Rectal smooth muscle tissue (tissue), 1 donor: ENCODE results near the gene TNFRSF17.

Source experiments
- H3K27ac ChIP-seq: one replicate; pipeline ENCODE4 v1.7.0; 2013; ENCODE audit warnings: low read depth, low read length, inconsistent platforms
- H3K27me3 ChIP-seq: one replicate; pipeline ENCODE4 v1.7.0; 2013; ENCODE audit warnings: low read length; ENCODE audit not compliant: control insufficient read depth, insufficient read depth
- H3K36me3 ChIP-seq: one replicate; pipeline ENCODE4 v1.7.0; 2013; ENCODE audit warnings: low read length; ENCODE audit not compliant: control insufficient read depth, insufficient read depth
- H3K4me1 ChIP-seq: one replicate; pipeline ENCODE4 v1.7.0; 2013; ENCODE audit warnings: low read length; ENCODE audit not compliant: control insufficient read depth, insufficient read depth
- H3K4me3 ChIP-seq: one replicate; pipeline ENCODE4 v1.7.0; 2013; ENCODE audit warnings: low read length
- H3K9ac ChIP-seq: one replicate; pipeline ENCODE4 v1.7.0; 2013; ENCODE audit warnings: low read length

Gene TNFRSF17

GRCh38 chr16:11977376-11978041, 12.5 kb downstream of the TNFRSF17 start:
- H3K27me3 ChIP-seq = no peaks in the 10 kb centered on the region
- H3K4me3 ChIP-seq = peak overlapping the region; percentile 98
- H3K27ac ChIP-seq = peak overlapping the region; percentile 48
- H3K36me3 ChIP-seq = no peaks in the 10 kb centered on the region
- H3K4me1 ChIP-seq = peaks cover 9% of the 10 kb centered on the region
- H3K9ac ChIP-seq = peak overlapping the region; percentile 78

- Histone ChIP-seq H3K9ac (peak overlapping the region; percentile 21), H3K27me3 (no peaks in the 10 kb centered on the region), H3K27ac (peak overlapping the region; percentile 48), H3K4me1 (peaks cover 9% of the 10 kb centered on the region), H3K36me3 (no peaks in the 10 kb centered on the region), H3K4me3 (no peak overlapping the region)
These were observed 13.1 kb downstream of the TNFRSF17 start for GRCh38 chr16:11978080-11978479.

- Histone ChIP-seq H3K4me1 (peaks cover 9% of the 10 kb centered on the region), H3K27ac (no peak overlapping the region)
These were observed 14.1 kb downstream of the TNFRSF17 start for GRCh38 chr16:11979013-11979672.

GRCh38 chr16:11980136-11980844, 15.3 kb downstream of the TNFRSF17 start:
- no peak overlapping the region for H3K4me3 ChIP-seq
- H3K4me1 ChIP-seq = peaks cover 9% of the 10 kb centered on the region
- H3K9ac ChIP-seq = no peak overlapping the region
- H3K27ac ChIP-seq = no peak overlapping the region
- no peaks in the 10 kb centered on the region for H3K36me3 ChIP-seq
- H3K27me3 ChIP-seq = no peaks in the 10 kb centered on the region

More at GRCh38 chr16:11979013-11979672, 14.1 kb downstream of the TNFRSF17 start:
- Histone ChIP-seq H3K36me3 (no peaks in the 10 kb centered on the region), H3K4me3 (no peak overlapping the region), H3K27me3 (no peaks in the 10 kb centered on the region), H3K9ac (no peak overlapping the region)

- H3K36me3 ChIP-seq = no peaks in the 10 kb centered on the region
- H3K9ac ChIP-seq = no peak overlapping the region
- H3K4me1 ChIP-seq = no peaks in the 10 kb centered on the region
- no peak overlapping the region for H3K4me3 ChIP-seq
- no peaks in the 10 kb centered on the region for H3K27me3 ChIP-seq
- no peak overlapping the region for H3K27ac ChIP-seq
These were observed 20.2 kb downstream of the TNFRSF17 start for GRCh38 chr16:11985250-11985649.

- Histone ChIP-seq H3K36me3 (no peaks in the 10 kb centered on the region), H3K27me3 (no peaks in the 10 kb centered on the region), H3K4me1 (no peaks in the 10 kb centered on the region), H3K9ac (no peak overlapping the region), H3K4me3 (no peak overlapping the region), H3K27ac (no peak overlapping the region)
These were observed 21.6 kb downstream of the TNFRSF17 start for GRCh38 chr16:11986521-11987057.

GRCh38 chr16:11988258-11988978, 23.4 kb downstream of the TNFRSF17 start:
- Histone ChIP-seq H3K4me1 (no peaks in the 10 kb centered on the region), H3K27ac (no peak overlapping the region), H3K9ac (no peak overlapping the region), H3K36me3 (no peaks in the 10 kb centered on the region), H3K4me3 (no peak overlapping the region), H3K27me3 (no peaks in the 10 kb centered on the region)

- Histone ChIP-seq H3K4me1 (no peaks in the 10 kb centered on the region), H3K27me3 (no peaks in the 10 kb centered on the region), H3K27ac (no peak overlapping the region), H3K36me3 (no peaks in the 10 kb centered on the region), H3K4me3 (no peak overlapping the region), H3K9ac (no peak overlapping the region)
These were observed 25.8 kb downstream of the TNFRSF17 start for GRCh38 chr16:11990702-11991390.

- Histone ChIP-seq H3K36me3 (no peaks in the 10 kb centered on the region), H3K9ac (no peak overlapping the region), H3K27ac (no peak overlapping the region), H3K27me3 (no peaks in the 10 kb centered on the region), H3K4me3 (no peak overlapping the region), H3K4me1 (no peaks in the 10 kb centered on the region)
These were observed 27.1 kb downstream of the TNFRSF17 start for GRCh38 chr16:11992008-11992584.

- Histone ChIP-seq H3K36me3 (no peaks in the 10 kb centered on the region), H3K4me3 (no peak overlapping the region), H3K4me1 (no peaks in the 10 kb centered on the region), H3K27me3 (no peaks in the 10 kb centered on the region), H3K27ac (no peak overlapping the region), H3K9ac (no peak overlapping the region)
These were observed 27.8 kb downstream of the TNFRSF17 start for GRCh38 chr16:11992586-11993524.
